Activated naive CD4-positive, alpha-beta T cell treated with anti-CD3 and anti-CD28 coated beads for 36 hours (primary cell): ENCODE results near the gene TP53TG5. TPM values are rescaled to one million over a fixed set of nuclear protein-coding genes. Genes with fewer than 3 reads are reported as not detected.

ENCODE experiments used
- CTCF ChIA-PET: fragments of 350-600 bp; sonication (Branson Sonifier 250); formaldehyde crosslinking; loops from one replicate; lab custom pipeline; 2021; ENCODE audit warnings: antibody characterized with exemption; lab: Charles Lee
- DNase-seq: peaks from one replicate; pipeline ENCODE4 v3.0.0-alpha.2; 2020
- H3K27ac Mint-ChIP-seq: one replicate; pipeline ENCODE4 v1.8.0; 2021; ENCODE audit warnings: mild to moderate bottlenecking, mixed read lengths
- H3K27me3 Mint-ChIP-seq: one replicate; pipeline ENCODE4 v1.8.0; 2021; ENCODE audit warnings: low read depth, mixed read lengths
- H3K36me3 Mint-ChIP-seq: one replicate; pipeline ENCODE4 v1.8.0; 2021; ENCODE audit warnings: low read depth, mixed read lengths
- H3K4me1 Mint-ChIP-seq: one replicate; pipeline ENCODE4 v1.8.0; 2021; ENCODE audit warnings: low read depth, mixed read lengths
- H3K4me3 Mint-ChIP-seq: one replicate; pipeline ENCODE4 v1.8.0; 2021; ENCODE audit warnings: mild to moderate bottlenecking, moderate library complexity, mixed read lengths
- H3K9me3 Mint-ChIP-seq: one replicate; pipeline ENCODE4 v1.8.0; 2021; ENCODE audit warnings: mixed read lengths
- intact Hi-C: fragments of 100-400 bp; cut with micrococcal nuclease; formaldehyde crosslinking; loops from one replicate; pipeline ENCODE4 v1.15.1; 2023
- total RNA-seq, 2 experiments: library from RNA; stranded (reverse); gene quantifications; one replicate each; pipeline ENCODE4 v1.2.3, GENCODE V29; 2021

Gene TP53TG5
- total RNA-seq, 2 experiments from 2014 or later: 0.59 to 1.0 TPM

- Mint-ChIP-seq H3K36me3 (peaks cover 5% of the 10 kb centered on the region), H3K27me3 (no peaks in the 10 kb centered on the region), H3K4me3 (no peak overlapping the region), H3K9me3 (no peaks in the 10 kb centered on the region), H3K4me1 (peaks cover 48% of the 10 kb centered on the region), H3K27ac (no peak overlapping the region)
- CTCF ChIA-PET: interaction anchor here (1.2 to 1.5 kb wide), 2 partner anchors 13 to 18 kb away, joined by 3 read pairs; partner anchors contain the start of gene SYS1
- no peak for DNase-seq
- intact Hi-C loops: no loop called here
Measured at GRCh38 chr20:45350217-45350616, 27.9 kb downstream of the TP53TG5 start.

GRCh38 chr20:45347936-45348778 lies 30.0 kb downstream of the TP53TG5 start, which contains the start of gene SDC4:
SDC4 (minus strand) TSS chr20:45348424; CDS start chr20:45348384, 40 bp downstream.
- Mint-ChIP-seq H3K27ac (peak within 1 kb of the TSS; percentile 77), H3K4me1 (peaks cover 38% of the 10 kb centered on the region), H3K27me3 (no peaks in the 10 kb centered on the region), H3K36me3 (peaks cover 5% of the 10 kb centered on the region), H3K9me3 (no peaks in the 10 kb centered on the region), H3K4me3 (peak within 1 kb of the TSS; percentile 80)
- CTCF ChIA-PET: interaction anchor here (1.2 to 3.2 kb wide), 7 partner anchors 19 to 423 kb away, joined by 3 to 20 read pairs (median 4); no protein-coding TSS in a partner anchor
- intact Hi-C loops: loop anchor here (1.0 kb wide), 2 partner anchors 15 to 405 kb away; partner anchors contain the start of gene SYS1
- DNase-seq: peak; percentile 68

GRCh38 chr20:45347297-45347935 lies 30.7 kb downstream of the TP53TG5 start:
- Mint-ChIP-seq H3K4me3 (peak overlapping the region; percentile 80), H3K27me3 (no peaks in the 10 kb centered on the region), H3K27ac (peak overlapping the region; percentile 77), H3K4me1 (peaks cover 38% of the 10 kb centered on the region), H3K36me3 (peaks cover 5% of the 10 kb centered on the region), H3K9me3 (no peaks in the 10 kb centered on the region)
- intact Hi-C loops: no loop called here
- no peak for DNase-seq
- CTCF ChIA-PET: interaction anchor here (0.6 to 3.2 kb wide), 9 partner anchors 14 to 424 kb away, joined by 3 to 20 read pairs (median 4); partner anchors contain the start of gene SYS1

- peaks cover 38% of the 10 kb centered on the region for H3K4me1 Mint-ChIP-seq
- CTCF ChIA-PET: interaction anchor here (0.8 to 3.2 kb wide), 8 partner anchors 14 to 424 kb away, joined by 3 to 20 read pairs (median 4); partner anchors contain the start of gene SYS1
- H3K36me3 Mint-ChIP-seq: peaks cover 5% of the 10 kb centered on the region
- intact Hi-C loops: loop anchor here (1.0 kb wide), 1 partner anchor 8 kb away; no protein-coding TSS in a partner anchor
- no peak overlapping the region for H3K27ac Mint-ChIP-seq
- peak overlapping the region; percentile 80 for H3K4me3 Mint-ChIP-seq
- no peaks in the 10 kb centered on the region for H3K27me3 Mint-ChIP-seq
- H3K9me3 Mint-ChIP-seq: no peaks in the 10 kb centered on the region
- DNase-seq: no peak
Measured at GRCh38 chr20:45346851-45347250, 31.3 kb downstream of the TP53TG5 start.

GRCh38 chr20:45346291-45346718 lies 31.8 kb downstream of the TP53TG5 start:
- peak overlapping the region; percentile 80 for H3K4me3 Mint-ChIP-seq
- intact Hi-C loops: loop anchor here (1.0 kb wide), 1 partner anchor 9 kb away; no protein-coding TSS in a partner anchor
- H3K27ac Mint-ChIP-seq: no peak overlapping the region
- CTCF ChIA-PET: interaction anchor here (1.9 to 3.2 kb wide), 4 partner anchors 16 to 91 kb away, joined by 4 to 20 read pairs (median 13); partner anchors contain the start of gene SYS1
- DNase-seq: peak; percentile 43
- H3K36me3 Mint-ChIP-seq: peaks cover 5% of the 10 kb centered on the region
- no peaks in the 10 kb centered on the region for H3K27me3 Mint-ChIP-seq
- no peaks in the 10 kb centered on the region for H3K9me3 Mint-ChIP-seq
- peaks cover 38% of the 10 kb centered on the region for H3K4me1 Mint-ChIP-seq

GRCh38 chr20:45345104-45345936 lies 32.8 kb downstream of the TP53TG5 start:
- Mint-ChIP-seq H3K9me3 (no peaks in the 10 kb centered on the region), H3K27me3 (no peaks in the 10 kb centered on the region), H3K4me1 (peaks cover 38% of the 10 kb centered on the region), H3K27ac (peak overlapping the region; percentile 46), H3K36me3 (peaks cover 5% of the 10 kb centered on the region), H3K4me3 (no peak overlapping the region)
- CTCF ChIA-PET: no interaction called here
- no peak for DNase-seq
- intact Hi-C loops: no loop called here

- no peaks in the 10 kb centered on the region for H3K27me3 Mint-ChIP-seq
- H3K27ac Mint-ChIP-seq: no peak overlapping the region
- CTCF ChIA-PET: interaction anchor here (0.7 kb wide), 1 partner anchor 93 kb away, joined by 3 read pairs; no protein-coding TSS in a partner anchor
- peaks cover 5% of the 10 kb centered on the region for H3K36me3 Mint-ChIP-seq
- intact Hi-C loops: no loop called here
- DNase-seq: peak; percentile 37
- H3K9me3 Mint-ChIP-seq: no peaks in the 10 kb centered on the region
- H3K4me3 Mint-ChIP-seq: no peak overlapping the region
- H3K4me1 Mint-ChIP-seq: peaks cover 36% of the 10 kb centered on the region
Measured at GRCh38 chr20:45344168-45344860, 33.8 kb downstream of the TP53TG5 start.

GRCh38 chr20:45343532-45344167 lies 34.5 kb downstream of the TP53TG5 start:
- Mint-ChIP-seq H3K27ac (no peak overlapping the region), H3K27me3 (no peaks in the 10 kb centered on the region), H3K36me3 (peaks cover 6% of the 10 kb centered on the region), H3K4me1 (peaks cover 35% of the 10 kb centered on the region), H3K4me3 (no peak overlapping the region), H3K9me3 (no peaks in the 10 kb centered on the region)
- DNase-seq: no peak
- intact Hi-C loops: no loop called here
- CTCF ChIA-PET: interaction anchor here (0.7 kb wide), 1 partner anchor 94 kb away, joined by 3 read pairs; no protein-coding TSS in a partner anchor

- Mint-ChIP-seq H3K27ac (no peak overlapping the region), H3K36me3 (peaks cover 6% of the 10 kb centered on the region), H3K27me3 (no peaks in the 10 kb centered on the region), H3K4me1 (peaks cover 32% of the 10 kb centered on the region), H3K9me3 (no peaks in the 10 kb centered on the region), H3K4me3 (no peak overlapping the region)
- intact Hi-C loops: no loop called here
- DNase-seq: no peak
- CTCF ChIA-PET: no interaction called here
Measured at GRCh38 chr20:45342855-45343531, 35.1 kb downstream of the TP53TG5 start.
